Left hindlimb (tissue), 1 donor: ENCODE measurements around the gene HOXB1.
"Not testable (repeated sequence)": the region's sequence is repeated elsewhere in the genome, so short reads cannot be mapped to it uniquely, and the experiment has no call there.

Source experiments
- DNase-seq: peaks from one replicate; pipeline ENCODE4 v3.0.0-alpha.2; 2018

Gene HOXB1

DNA sequence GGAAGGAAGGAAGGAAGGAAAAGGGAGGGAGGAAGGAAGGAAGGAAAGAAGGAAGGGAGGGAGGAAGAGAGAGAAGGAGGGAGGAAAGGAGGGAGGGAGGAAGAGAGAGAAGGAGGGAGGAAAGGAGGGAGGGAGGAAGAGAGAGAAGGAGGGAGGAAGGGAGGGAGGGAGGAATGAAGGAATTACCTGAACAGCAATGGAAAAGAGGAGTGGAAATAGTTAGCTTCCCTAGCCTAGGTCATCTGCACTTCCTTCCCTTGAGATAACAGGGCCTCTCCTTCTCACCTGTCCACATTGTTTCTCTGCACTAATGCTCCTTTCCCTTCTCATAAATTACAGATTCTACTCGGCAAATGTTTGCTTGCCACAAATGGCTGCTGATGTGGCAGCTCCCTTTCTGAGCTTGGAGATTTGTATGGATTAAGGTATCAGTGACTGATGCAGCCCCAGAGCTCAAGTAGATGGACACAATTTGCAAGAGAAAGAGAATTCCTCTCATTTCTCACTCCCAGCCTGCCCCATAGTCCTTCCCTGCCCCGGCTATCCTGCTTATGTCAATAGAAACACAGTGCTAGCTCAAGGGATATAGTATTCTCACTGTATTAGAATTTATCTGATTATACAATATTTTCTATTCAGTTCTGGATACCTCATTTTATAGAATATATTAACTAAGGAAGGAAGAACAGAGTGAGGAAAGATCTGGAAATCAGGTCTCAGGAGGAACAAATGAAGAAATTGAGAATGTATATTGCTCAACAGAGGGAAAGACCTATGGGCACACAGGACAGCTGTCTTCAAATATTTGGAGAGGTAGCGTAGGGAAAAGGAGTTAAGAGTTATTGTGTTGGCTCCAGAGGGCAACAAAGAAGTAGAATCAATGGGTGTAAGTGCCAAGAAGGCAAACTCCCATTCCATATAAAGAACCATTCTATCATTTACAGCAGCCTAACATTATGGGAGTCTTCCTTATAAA, 14.6 kb downstream of the HOXB1 start:
- DNase-seq = no peak

DNA sequence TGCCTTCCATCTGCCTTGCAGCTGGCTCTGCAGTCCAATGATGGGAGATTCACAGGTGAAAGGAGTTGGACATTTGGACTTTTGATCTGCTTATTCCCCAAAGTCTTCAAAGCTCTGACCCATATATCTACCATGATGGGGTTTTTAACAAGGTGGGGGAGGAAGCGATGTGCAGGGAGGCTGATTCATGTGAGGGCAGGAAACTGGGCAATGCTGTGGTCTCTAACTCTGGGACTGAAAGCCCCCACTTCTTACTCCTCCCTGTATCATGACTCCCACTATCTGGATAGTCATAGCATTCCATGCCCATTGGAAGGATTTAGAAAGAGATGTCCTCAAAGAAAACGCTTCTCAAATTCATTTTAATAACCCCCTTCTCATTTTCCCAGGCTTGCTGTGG, 16.3 kb downstream of the HOXB1 start:
- no peak for DNase-seq

DNA sequence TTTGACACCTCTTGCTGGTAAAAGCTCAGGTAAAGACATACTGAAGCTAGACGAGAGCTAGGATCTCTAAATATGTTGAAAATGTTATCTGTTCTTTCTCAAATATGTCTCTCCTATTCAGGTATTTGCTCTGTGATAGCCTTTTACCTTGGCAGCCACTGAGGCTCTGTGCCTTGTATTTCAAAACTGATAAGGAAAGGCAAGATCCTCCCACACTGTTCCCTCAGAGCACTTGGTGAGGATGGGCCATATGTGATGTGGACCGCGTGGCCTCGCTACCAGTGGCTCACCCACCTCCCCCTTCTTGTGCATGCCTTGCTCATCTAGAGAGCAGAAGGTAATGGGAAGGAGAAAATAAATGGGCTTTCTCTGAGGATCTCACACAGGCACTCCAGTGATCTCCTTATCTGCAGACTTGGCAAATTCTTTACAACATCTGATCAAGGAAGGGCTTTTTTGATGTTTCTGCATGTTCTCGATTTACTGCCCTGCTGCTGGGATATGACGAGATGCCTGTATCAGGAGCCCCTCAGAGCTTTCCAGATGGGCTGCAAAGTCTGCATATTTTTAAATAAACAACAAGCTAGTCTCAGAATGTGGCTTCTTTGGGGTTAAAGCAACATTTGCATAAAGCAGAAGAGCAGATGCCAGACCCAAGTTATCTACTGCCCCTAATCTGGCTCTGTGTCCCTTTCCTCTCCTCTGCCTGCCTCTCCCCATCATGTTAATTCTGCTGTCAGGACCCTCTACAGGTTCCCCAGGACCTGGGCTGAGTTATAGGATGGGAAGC, 16.9 kb downstream of the HOXB1 start:
- DNase-seq = no peak

DNA sequence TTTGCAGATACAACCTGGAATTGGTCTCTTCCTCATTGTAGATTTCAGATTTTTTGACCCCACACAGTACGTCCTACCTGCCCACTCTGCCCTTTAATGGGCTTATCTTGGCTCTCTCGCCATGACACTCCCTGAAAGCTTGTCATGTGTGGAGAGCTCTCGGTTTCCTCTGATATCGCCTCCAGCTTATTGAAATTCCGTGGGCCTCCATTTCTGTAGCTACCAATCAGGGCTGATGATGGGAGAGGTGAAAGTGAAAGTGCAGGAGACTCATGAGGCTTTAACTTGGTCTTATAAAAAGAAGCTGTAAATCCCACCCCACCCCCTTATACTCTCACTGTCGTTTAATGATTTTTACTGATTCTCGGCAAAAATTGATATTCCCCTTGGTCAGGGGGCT, 17.7 kb downstream of the HOXB1 start:
- no peak for DNase-seq

DNA sequence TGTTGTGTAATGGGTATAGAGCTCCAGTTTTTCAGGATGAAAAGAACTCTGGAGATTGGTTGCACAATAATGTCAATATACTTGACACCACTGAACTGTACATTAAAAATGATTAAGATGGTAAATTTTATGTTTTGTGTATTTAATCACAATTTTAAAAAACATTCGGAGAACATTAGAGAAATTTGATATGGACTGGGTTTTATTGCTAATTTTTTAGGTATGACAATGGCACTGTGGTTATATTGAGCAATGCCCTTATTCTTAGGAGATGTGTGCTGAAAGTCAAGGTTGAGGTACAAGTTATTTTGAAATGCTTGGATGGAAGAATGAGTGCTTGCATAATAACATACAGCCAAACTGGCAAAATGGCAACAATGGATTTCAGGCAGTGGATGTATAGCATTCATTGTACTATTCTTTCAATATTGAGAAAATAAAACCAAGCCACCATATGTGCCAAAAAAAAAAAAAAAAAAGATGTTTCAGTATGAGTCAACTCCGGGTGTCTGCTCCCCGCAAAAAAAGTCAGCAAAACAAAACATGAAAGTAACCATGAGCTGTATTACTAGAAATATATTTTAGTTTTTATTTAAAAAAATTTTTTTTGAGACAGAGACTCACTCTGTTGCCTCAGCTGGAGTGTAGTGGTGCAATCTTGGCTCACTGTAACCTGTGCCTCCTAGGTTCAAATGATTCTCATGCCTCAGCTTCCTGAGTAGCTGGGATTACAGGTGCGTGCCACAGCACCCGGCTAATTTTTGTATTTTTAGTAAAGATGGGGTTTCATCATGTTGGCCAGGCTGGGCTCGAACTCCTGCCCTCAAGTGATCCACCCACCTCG, 19.8 kb downstream of the HOXB1 start:
- no peak for DNase-seq

DNA sequence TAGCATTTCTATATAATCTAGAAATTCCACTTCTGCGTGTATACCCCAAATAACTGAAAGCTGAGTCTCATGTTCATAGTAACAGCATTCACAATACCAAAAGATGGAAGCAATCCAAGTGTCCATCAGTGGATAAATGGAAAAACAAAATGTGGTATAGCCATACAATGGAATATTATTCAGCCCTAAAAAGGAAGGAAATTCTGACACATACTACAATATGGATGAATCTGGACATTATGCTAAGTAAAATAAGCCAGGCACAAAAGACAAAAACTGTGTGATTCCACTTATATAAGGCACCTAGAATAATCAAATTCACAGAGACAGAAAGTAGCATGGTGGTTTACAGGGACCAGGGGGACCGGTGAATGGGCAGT, 20.4 kb downstream of the HOXB1 start:
- DNase-seq = no peak

DNA sequence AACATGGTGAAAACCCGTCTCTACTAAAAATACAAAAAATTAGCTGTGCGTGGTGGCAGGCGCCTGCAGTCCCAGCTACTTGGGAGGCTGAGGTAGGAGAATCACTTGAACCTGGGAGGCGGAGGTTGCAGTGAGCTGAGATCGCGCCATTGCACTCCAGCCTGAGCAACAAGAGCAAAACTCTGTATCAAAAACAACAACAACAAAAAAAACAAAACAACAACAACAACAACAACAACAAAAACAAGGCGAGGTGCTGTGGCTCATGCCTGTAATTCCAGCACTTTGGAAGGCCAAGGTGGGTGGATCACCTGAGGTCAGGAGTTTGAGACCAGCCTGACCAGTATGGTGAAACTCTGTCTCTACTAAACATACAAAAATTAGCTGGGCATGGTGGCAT, 21.1 kb downstream of the HOXB1 start:
- DNase-seq = not testable (repeated sequence)

DNA sequence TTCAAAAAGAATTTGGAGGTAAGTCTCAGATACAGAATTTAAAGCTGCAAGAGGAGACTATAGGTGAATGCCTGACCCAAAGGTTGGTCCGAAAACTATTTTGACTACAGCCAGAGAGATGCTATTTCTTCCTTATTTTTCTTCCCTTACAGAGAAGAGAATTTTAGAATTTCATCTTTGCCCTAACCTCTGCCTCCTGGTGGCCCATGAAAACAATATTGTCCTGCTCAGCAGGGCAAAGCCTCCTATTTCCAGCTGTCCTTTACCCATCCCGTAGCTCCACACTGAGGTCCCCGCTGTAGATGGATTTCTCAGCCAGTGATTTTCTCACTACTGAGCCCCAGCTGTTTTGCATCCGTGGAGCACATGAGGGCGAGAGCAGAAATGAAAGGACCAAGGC, 24.6 kb downstream of the HOXB1 start:
- DNase-seq = no peak

DNA sequence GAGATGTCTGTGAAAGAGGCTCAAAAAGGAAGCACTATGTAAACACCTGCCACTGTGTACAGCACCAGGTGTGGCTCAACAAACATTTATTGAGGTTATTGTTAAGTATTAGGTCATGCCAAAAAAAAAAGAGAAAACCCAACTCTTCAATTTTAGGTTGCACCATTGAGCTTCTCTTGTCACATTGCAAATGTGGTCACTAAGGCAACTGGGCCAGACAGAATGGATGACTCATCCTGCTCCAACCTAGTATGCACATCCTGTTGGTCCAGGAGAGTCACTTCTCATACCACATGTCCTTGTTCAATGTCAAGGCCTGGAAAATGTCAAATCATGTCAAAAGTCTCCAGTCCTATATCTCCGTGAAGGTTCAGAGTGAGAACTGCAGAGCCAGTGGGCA, 25.0 kb downstream of the HOXB1 start:
- no peak for DNase-seq

DNA sequence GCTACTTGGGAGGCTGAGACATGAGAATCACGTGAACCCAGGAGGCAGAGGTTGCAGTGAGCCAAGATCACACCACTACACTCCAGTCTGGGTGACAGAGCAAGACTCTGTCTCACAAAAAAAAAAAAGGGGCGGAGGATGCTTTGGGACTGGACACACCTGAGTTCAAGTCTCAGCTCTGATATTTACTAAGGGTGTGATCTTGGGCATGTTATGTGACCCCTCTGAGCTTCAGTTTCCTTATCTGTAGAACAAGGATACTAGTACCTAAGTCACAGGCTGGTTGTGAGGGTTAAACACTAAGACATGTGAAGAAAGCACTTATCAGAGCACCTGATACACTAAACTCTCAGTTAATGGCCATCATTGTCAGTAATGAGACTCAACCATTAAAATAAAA, 25.9 kb downstream of the HOXB1 start:
- no peak for DNase-seq

DNA sequence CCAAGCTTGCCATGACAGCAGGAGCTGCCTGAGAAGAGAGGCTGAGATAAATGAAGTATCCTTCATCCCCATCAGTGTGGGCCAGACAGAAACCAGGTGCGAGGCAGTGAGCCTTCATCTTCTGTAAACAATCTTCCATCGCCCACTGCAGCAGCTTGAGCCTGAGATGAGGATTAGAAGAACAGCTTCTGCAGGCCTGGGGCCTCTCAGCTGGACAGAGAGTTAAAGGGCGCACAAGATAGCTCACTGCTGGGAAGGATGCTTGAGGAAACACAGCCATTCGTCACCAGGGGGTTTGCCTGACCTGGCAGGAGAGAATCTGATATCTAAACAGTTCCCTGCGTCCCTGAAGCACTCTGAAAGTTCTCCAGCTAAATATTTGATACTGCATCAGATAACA, 27.1 kb downstream of the HOXB1 start:
- DNase-seq = no peak

DNA sequence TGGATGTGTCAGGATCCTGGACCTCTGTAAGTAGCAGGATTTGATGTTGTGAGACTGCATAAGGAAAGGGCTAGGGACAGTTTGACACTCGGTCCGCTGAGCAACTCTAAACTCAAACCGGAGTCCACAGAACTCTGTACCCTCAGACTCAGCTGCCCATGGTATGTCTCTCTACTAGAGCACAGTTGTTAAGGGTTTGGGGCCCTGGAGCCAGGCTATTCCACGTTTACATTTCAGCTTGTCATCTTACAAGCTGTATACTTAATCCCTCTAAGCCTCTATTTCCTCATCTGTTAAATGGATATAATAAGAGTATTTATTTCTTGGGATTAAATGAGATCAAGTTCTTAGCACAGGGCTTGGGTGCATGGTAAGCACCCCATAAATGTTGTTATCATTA, 27.9 kb downstream of the HOXB1 start:
- DNase-seq = no peak

DNA sequence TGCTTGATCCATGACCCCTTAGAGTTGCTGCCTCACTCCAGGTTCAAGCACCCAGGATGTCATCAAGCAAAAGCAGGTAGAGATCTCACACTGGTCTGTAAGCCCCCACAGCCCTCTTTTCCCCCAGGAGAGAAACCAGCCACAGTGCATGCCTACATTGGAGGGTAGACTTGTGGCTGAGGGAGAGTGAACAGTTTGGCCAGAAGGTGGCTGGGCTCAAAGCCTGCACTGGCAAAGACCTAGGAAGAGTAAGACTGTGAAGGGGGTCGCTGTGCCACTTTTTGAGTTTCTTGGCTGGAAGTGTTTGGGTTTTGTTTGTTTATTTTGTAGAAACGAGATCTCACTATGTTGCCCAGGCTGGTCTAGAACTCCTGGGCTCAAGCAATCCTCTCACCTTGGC, 28.5 kb downstream of the HOXB1 start:
- DNase-seq = no peak

DNA sequence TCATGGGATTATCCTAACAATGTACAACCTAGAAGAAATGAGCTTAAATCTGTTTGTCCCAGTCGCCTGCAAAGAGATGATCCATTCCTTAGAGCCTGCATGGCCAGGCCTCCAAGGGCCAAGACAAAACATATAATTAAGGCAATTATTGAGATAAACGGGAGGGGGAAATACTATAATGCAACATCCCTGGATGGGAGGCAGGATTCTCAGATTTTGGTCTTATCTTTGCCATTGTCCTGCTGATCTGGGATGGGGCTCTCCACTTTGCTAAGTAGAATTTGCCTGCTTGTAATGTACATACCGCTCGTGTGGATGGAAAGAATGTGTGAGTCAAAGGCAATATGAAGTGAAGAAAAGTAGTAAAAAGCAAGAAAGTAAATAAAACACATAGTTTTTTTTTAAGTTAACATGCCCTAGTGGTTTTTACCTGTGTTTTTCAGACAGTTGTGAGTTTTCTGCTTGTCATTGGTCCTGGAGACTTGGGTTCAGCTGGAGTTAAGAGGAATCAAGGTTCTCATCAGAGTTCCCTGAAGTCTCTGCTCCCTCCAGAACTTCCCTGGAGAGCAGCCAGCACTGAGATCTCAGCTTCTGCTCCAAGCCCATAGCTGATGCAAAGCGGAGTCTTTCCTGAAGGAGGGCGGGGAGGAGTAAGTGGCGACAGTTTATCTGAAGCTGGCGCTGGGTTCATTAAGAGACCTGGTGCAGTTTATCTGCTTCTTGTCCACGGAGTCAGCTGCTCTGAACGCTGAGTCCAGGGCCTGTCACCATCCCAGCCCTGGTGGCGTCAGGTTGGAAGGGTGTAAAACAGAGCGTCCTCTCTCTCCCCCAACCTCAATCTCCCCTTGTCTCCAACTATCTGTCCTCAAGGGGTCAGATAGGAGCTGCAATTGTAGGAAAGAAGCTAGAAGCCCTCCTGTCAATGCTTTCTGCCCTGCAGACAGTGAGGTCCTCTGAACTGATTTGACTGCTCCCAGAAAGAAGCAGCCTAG, 30.1 kb downstream of the HOXB1 start:
- DNase-seq = no peak

DNA sequence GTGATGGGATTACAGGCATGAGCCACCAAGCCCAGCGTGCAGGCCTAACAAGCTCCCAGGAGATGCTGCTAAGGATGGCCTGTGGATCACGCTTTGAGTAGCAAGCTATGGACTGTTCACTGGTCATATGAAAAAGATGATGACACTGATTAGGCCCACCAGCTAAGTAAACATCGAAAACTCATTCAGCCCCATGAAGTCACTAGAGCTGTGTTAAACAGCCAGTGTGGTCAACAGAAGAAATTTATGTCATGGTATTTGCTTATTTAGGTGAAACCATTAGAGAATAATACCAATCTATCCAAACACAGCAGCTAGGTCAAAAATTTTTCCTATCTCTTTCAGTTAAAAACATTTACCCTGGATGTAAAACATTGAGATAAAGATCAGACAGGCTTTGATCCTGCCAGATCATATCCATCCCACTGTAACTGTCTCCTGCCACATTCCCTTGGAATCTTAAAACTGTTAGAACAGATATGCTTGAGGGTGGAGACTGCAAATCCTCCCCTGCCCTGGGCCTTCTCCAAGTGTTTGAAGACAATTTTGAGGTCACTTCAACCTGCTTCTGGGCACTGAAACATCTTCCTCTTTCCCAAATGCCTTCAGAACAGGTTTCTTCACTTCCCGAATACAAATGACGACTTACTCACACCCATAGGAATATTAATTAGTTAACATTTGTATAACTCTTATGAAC, 30.9 kb downstream of the HOXB1 start:
- no peak for DNase-seq

DNA sequence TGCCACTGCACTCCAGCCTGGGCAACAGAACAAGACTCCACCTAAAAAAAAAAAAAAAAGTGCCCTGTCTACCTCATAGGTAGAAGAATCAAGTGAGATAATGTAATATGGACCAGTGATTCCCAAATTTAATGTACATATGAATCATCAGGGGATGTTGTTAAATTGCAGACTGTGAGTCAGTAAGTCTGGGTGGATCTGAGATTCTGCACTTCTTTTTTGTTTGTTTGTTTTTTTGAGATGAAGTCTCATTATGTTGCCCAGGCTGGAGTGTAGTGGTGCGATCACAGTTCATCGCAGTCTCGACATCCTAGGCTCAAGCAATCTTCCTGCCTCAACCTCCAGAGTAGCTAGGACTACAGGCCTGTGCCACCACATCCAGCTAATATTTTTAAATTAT, 31.6 kb downstream of the HOXB1 start:
- DNase-seq = no peak

DNA sequence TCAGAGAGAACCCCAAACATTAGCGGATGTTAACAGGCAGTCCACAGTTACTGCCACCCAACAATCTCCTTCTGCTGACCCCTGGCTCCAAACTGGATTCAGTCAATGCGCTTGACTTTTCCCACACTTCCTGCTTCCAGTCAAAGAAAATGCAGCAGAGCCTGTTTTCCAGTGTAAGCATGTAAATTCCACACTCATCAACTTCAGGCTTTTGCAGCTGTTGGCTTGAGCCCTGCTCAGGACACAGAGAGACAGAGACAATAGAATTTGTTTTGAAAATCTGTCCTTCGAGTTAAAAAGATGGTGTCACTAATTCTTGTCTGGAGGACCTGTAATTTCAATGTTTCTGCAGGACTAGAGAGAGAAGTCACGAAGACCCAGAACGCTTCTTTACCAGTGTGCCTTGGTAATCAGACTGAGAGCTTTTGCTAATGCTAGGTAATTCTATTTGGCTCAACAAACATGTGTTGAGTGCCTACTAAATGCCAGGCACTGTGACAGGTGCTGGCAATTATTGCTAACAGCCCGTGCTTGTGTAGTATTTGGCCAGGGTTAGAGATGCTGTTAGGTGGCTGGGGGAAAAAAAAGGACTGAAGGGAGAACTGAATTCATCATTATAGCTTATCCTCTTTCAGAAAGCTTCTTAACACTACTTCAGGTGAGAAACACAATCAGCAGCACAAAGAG, 32.5 kb downstream of the HOXB1 start:
- DNase-seq = no peak

DNA sequence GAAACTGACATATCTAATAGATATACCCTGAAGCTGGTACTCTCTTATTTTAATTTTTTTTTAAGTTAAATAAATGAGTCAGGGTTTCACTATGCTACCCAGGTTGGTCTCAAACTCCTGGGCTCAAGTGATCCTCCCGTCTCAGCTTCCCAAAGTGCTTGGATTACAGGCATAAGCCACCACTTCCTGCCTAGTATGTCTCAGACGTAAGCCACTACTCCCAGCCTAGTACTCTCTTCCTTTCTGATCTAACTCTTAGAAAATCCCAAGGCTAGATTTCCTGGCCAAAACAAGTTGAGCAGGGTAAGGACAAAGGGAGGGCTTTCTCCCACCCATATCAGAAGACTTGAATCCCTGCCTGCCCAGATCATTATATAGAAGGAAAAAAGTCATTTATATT, 33.7 kb downstream of the HOXB1 start:
- no peak for DNase-seq

DNA sequence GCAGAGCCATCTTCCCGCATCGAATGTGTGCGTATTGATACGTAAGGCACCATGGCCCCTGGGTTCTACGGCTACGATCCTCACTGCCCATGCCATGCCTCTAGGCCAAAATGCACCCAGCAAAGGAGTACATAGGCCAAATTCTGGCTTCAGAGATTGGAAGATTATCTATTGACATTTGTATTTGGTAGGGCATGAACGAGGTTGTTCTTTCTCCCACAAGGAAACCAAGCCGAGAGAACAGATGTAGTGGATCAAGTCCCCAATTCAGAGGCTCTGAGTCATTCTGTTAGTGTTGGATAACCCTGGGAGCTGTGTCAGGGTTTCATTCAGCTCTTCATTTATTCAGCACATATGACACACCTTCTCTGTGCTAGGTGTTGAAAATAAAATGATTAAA, 36.5 kb downstream of the HOXB1 start:
- DNase-seq = no peak
